ENCODE measurements around the gene SNRPA1. TPM values are rescaled to one million over a fixed set of nuclear protein-coding genes. Genes with fewer than 3 reads are reported as not detected.

The SNRPA1 gene
- total RNA-seq, 4 donors from 2014 or later: 29.7 to 57.1 (median 47.5) TPM

GRCh38 chr15:101309436-101310160, 14.6 kb upstream of the SNRPA1 start:
- no peaks in the 10 kb centered on the region for H3K9me3 ChIP-seq
- intact Hi-C loops (cut with DNase I): loop anchor here (5.0 to 10.0 kb wide), 2 partner anchors 185 to 328 kb away; no protein-coding TSS in a partner anchor
- no peaks in the 10 kb centered on the region for H3K36me3 ChIP-seq
- WGBS, 2 donors: 7 to 39% methylated on average over 3 to 9 of the region's 26 CpGs
- H3K4me1 ChIP-seq: peaks cover 0 to 3% (median 0%) of the 10 kb centered on the region in 3 donors
- H3K27me3 ChIP-seq: peaks cover 0 to 36% (median 0%) of the 10 kb centered on the region in 4 donors
- DNase-seq: no peak
- TF ChIP-seq POLR2A (IDR thresholded peaks at IDR 0.05) (no peak), CTCF (IDR thresholded peaks at IDR 0.05) (no peak)
- H3K27ac ChIP-seq: no peak overlapping the region
- H3K4me3 ChIP-seq: no peak overlapping the region

GRCh38 chr15:101308604-101309435, 13.8 kb upstream of the SNRPA1 start:
- peaks cover 0 to 3% (median 0%) of the 10 kb centered on the region in 3 donors for H3K4me1 ChIP-seq
- H3K9me3 ChIP-seq: no peaks in the 10 kb centered on the region
- intact Hi-C loops (cut with DNase I): loop anchor here (5.0 to 10.0 kb wide), 2 partner anchors 186 to 328 kb away; no protein-coding TSS in a partner anchor
- H3K4me3 ChIP-seq: no peak overlapping the region
- no peak for DNase-seq
- WGBS, 2 donors: 88 to 92% methylated on average over 3 to 6 of the region's 20 CpGs
- TF ChIP-seq POLR2A (IDR thresholded peaks at IDR 0.05) (no peak), CTCF (IDR thresholded peaks at IDR 0.05) (no peak)
- no peak overlapping the region for H3K27ac ChIP-seq
- no peaks in the 10 kb centered on the region for H3K36me3 ChIP-seq
- peaks cover 0 to 36% (median 0%) of the 10 kb centered on the region in 4 donors for H3K27me3 ChIP-seq

GRCh38 chr15:101307897-101308603, 13.0 kb upstream of the SNRPA1 start:
- H3K4me1 ChIP-seq: peaks cover 0 to 3% (median 0%) of the 10 kb centered on the region in 3 donors
- peaks cover 0 to 36% (median 0%) of the 10 kb centered on the region in 4 donors for H3K27me3 ChIP-seq
- DNase-seq: no peak
- H3K4me3 ChIP-seq: no peak overlapping the region
- no peaks in the 10 kb centered on the region for H3K36me3 ChIP-seq
- no peak overlapping the region for H3K27ac ChIP-seq
- no peak for TF ChIP-seq CTCF (IDR thresholded peaks at IDR 0.05)
- no peak for TF ChIP-seq POLR2A (IDR thresholded peaks at IDR 0.05)
- intact Hi-C loops (cut with DNase I): loop anchor here (5.0 to 10.0 kb wide), 2 partner anchors 187 to 329 kb away; no protein-coding TSS in a partner anchor
- 81 to 96% methylated on average over 6 to 14 of the region's 16 CpGs for WGBS, 2 donors
- no peaks in the 10 kb centered on the region for H3K9me3 ChIP-seq

DNA sequence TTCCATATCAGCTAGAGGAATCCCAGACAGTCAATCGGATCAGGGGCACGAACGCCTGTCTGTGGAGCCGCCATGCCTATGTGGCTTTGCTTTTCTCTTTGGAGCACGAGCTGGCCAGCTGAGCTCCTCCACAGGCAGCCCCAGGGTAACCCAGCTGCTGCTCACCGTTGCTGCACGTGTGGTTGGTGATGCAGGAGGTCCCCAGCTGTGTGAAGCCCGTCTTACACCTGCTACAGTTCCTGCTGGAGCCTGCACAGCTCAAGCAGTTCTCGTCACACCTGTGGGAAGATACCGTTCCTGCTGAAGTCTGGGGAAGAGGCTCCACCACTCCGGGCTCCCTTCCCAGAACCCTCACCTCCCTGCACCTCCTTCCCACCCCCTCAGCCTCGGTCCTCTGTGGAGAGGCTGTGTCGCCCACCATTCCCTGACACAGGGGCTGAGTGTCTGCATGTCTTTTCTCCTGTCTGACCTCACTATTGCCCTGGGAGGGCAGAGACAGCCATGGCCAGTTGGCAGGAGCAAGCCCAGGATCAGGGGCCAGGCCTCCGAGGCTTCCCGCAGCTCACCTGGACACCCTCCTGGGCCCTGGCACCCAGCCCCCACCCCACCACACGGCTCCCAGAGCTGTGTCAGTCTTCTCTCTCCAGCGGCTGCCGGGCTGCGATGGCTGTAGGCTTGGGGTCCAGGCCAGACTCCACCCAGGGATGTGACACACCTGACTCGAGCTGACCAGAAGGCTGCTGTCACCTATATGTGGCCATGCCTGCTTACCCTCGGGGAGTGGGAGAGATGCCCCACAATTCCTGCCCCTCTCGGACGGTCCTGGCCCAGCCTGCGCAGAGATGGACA, 12.2 kb upstream of the SNRPA1 start:
- no peak for DNase-seq
- Histone ChIP-seq H3K27ac (no peak overlapping the region), H3K27me3 (peaks cover 0 to 36% (median 0%) of the 10 kb centered on the region in 4 donors), H3K36me3 (no peaks in the 10 kb centered on the region), H3K4me1 (peaks cover 0 to 3% (median 0%) of the 10 kb centered on the region in 3 donors), H3K9me3 (no peaks in the 10 kb centered on the region), H3K4me3 (no peak overlapping the region)
- intact Hi-C loops (cut with DNase I): loop anchor here (5.0 to 10.0 kb wide), 2 partner anchors 188 to 330 kb away; no protein-coding TSS in a partner anchor
- TF ChIP-seq POLR2A (IDR thresholded peaks at IDR 0.05): no peak
- no peak for TF ChIP-seq CTCF (IDR thresholded peaks at IDR 0.05)
- WGBS, 2 donors: 40% methylated on average over 1 to 2 of the region's 24 CpGs
